Cerebellar cortex (tissue), 1 donor: Measurements from ENCODE around the gene TMEM91.
"Not testable (repeated sequence)": the region's sequence is repeated elsewhere in the genome, so short reads cannot be mapped to it uniquely, and the experiment has no call there.

Source experiments
- DNase-seq: peaks from one replicate; pipeline ENCODE4 v3.0.0-alpha.2; 2015; ENCODE audit warnings: low spot score

TMEM91 gene

GRCh38 chr19:41376241-41376997 lies at the start of gene TMEM91:
Gene TMEM91 (plus strand): TSS chr19:41376533. CDS start chr19:41378310, 1,777 bp downstream.
- DNase-seq, result no peak

DNA sequence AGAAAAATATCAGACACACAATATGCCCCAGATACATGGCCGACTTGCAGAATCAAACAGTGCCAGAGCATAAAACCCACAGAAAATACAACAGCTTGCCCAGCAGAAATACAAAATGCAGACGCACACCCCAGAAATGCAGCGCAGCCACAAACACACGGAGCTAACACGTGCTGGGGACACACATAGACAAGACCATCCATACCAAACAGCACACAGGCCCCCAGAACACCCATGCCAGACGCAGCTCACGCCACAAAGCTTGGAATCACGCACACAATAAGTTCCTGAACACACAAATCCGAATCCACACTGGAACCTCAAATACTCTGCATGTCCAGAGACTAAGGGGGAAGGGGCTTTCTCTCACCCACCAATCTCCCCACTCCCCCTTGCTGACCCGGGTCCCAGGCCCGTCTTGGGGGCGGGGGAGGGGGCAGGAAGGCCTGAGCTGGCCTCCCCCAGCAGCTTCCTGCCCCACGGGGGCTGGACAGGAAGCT lies 49.2 kb upstream of the TMEM91 start:
- DNase-seq, result no peak

DNA sequence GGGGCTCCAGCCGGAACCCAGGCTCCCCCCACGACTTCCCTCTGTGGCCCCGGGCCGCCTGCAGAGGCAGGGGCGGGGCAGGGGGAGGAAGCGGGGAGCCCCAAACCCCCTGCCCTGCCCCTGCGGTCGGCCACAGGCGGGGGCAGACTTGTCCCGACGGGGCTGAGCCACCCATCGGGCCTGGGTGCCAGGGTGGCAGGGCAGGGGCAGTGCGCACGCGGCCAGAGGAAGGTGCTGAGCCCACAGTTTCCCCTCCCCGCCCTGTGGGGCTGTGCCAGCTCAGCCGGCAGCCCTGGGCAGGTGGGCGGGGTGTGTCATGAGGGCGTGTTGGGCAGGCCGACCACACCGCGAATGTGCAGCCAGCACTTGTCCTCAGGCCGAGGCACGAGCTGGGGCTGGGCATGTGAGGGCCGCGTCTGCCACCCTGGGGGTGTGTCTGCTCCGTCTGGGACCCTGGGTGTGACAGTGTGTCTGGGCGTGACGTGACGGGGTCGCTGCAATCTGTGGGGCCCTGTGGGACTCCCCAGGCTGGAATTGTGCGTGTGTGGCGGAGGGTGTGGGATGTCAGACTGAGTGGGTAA lies 48.7 kb upstream of the TMEM91 start:
- no peak for DNase-seq

DNA sequence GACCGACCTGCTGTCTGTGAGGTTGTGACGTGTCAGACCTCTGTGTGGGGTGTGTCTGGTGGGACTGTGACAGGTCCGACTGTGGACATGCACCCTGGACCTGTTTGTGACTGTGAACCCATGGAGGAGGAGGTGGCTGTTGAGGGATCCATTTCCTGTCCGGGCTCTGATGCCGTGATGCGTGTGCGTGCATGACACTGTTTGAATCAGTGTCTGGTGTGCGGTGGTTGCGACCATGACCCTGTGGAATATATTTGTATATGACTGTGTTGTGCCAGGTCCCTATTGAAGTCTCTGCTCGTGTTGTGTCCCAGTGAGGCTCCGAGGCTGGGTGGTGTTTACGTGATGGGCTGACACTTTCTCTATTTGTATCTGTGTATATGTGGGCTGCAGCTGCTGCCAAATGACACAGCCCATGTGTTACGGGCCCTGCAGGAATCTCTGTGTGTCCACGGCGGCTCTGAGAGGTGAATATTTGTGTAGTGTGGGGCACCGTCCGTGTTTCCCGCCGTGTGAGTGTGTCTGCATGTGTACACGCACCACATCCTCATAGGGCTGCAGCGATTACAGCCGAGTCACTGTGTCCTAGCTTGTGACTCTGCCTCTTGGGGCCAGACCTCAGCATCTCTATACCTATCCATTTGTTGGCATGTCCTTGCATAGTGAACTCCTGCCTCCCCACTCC lies 48.0 kb upstream of the TMEM91 start:
- no peak for DNase-seq

GRCh38 chr19:41328842-41329225 lies 47.5 kb upstream of the TMEM91 start:
- no peak for DNase-seq

GRCh38 chr19:41330481-41330880 lies 45.9 kb upstream of the TMEM91 start:
- no peak for DNase-seq

- no peak for DNase-seq
These were observed 45.2 kb upstream of the TMEM91 start for GRCh38 chr19:41330946-41331678.

GRCh38 chr19:41332000-41332399 lies 44.3 kb upstream of the TMEM91 start:
- DNase-seq, result no peak

DNA sequence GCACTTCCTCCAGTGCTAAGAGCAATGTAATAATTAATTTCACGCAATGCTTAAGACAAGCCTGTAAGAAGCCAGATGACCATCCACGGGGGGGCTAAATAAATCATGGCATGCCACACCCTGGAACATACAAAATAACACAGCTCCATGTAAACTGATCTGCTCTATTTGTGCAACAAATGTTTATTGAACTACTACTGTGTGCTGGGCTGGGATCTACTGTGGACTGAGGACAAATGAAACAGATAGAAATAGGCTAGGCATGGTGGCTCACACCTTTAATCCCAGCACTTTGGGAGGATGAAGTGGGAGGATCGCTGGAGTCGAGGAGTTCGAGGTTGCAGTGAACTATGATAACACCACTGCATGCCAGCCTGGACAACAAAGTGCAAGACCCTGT lies 43.9 kb upstream of the TMEM91 start:
- DNase-seq, result no peak

DNA sequence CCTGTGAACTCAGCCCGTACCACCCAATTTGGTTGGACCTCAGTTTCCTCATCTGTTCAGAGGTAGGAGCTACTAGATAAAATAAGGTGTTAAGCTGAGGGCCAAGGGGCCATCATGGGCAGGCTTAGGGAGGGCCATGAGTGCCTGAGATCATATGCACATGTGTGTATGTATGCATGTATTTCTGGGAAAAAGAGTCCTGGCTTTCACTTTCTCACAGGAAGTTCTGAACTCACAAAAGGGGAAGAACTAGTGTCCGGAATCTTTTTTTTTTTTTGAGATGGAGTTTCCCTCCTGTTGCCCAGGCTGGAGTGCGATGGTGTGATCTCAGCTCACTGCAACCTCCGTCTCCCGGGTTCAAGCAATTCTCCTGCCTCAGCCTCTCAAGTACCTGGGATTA lies 41.5 kb upstream of the TMEM91 start:
- DNase-seq, result no peak

DNA sequence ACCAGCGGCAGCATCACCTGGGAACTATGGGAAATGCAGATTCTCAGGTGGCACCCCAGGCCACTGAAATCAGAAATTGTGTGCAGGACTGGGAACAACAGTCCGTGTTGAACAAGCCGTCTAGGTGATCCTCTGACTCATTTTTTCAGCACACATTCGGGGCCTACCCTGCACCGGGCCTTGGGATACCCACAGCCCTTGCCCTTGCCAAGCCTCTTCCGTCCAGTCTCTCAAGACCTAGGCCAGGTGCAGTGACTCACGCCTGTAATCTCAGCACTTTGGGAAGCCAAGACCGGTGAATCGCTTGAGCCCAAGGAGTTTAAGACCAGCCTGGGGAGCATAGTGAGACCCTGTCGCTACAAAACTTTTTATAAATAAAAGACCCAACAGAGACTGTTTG lies 40.9 kb upstream of the TMEM91 start:
- DNase-seq, result no peak

- no peak for DNase-seq
These were observed 36.4 kb upstream of the TMEM91 start for GRCh38 chr19:41339936-41340335.

GRCh38 chr19:41341669-41342490 lies 34.5 kb upstream of the TMEM91 start:
- no peak for DNase-seq

DNA sequence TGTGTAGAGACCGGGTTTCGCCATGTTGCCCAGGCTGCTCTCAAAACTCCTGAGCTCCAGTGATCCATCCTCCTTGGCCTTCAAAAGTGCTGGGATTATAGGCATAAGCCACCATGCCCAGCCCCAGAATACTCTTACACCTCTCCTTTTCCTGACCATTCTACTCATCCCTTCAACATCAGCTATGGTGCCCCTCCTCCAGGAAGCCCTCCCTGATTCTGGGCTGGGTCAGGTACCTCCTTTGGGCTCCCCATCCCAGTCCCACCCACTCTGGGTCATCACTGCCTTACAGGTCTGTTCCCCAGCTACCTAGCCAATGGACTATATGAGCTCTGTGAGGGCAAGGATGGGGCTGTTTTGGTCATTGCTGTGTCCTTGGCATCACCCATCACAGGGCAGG lies 32.2 kb upstream of the TMEM91 start:
- no peak for DNase-seq

- DNase-seq, result not testable (repeated sequence)
These were observed 29.4 kb upstream of the TMEM91 start for GRCh38 chr19:41346916-41347315.

DNA sequence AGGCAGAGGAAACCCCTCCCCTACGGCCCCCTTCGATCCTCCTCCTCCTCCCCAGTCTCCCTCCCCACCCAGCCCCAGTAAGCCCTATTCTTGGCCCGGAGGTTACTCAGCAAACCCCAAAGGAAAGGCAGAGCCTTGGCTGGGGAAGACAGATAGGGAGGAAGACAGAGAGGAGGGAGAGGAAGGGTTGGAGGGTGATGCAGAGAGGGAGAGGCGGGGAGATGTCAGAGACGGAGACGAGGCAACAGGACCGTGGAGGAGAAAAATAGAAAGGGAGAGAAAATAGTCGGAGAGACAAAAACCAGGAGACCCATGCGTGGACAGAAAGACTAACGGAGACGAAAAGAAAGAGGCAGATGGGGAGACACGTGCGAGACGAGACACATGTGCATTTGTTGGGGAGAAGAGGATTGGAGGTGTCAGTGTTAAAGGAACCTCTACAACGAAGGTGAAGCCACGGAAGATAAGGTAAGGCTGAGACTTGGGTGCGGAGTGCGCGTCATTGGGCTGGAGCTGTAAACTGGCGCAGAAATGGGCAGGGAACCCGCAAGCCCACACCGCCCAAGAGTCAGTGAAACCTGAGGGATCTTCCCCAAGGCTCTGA lies 25.5 kb upstream of the TMEM91 start:
- DNase-seq, result no peak

- no peak for DNase-seq
These were observed 24.7 kb upstream of the TMEM91 start for GRCh38 chr19:41351339-41352245.

DNA sequence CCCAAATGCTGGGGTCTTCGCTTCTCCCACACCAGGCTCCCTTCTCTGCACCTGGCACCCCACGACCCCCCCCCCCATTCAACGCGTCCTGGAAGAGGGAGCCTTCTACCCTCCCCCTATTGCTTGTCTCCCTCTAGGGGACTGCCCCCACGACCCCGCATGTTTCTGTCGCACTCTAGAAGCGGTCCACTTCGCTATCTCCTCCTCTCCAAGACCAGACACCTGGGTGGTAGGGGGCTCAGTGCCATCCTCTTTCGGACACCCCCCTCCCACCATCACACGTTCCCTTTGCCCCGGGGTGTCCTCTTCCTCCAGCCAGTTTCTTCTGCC lies 24.1 kb upstream of the TMEM91 start:
- DNase-seq, result no peak

DNA sequence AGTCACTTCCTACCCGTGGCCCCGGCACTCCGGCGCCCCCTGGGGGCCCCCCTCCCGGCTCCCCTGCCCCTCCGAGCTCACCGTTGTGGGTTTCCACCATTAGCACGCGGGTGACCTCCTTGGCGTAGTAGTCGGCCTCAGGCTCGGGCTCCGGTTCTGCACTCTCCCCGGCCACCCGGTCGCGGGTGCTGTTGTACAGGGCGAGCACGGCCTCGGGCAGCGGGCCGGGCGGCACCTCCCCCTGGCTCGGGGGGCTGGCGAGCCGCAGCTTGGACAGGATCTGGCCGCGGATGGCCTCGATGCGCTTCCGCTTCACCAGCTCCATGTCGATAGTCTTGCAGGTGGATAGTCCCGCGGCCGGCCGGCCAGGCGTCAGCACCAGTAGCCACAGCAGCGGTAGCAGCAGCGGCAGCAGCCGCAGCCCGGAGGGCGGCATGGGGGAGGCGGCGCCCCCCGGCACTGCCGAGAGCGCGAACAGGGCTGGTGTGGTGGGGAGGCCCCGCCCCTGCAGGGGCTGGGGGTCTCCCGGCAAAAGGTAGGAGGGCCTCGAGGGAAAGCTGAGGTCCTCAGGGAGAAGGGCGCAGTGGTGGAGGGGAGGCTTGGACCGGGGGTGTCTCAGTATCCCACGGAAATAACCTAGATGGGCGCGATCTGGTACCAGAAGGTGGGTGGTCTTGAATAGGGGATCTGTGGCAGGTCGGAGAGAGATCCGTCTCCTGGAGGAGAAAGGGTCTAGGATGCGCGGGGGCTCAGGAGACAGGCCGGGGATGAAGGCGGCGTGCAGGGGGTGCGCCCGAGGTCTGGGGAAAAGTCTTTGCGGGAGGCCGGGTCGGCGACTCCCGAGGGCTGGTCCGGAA lies 23.5 kb upstream of the TMEM91 start:
- DNase-seq, result no peak
